ENCODE results near the gene ANKRD42. TPM values are rescaled to one million over a fixed set of nuclear protein-coding genes. Genes with fewer than 3 reads are reported as not detected.
A peak's percentile ranks its signal among the peaks of the same experiment; 100 is the strongest.

The ANKRD42 gene
- total RNA-seq, 1 experiment from 2014 or later = 5.4 TPM

DNA sequence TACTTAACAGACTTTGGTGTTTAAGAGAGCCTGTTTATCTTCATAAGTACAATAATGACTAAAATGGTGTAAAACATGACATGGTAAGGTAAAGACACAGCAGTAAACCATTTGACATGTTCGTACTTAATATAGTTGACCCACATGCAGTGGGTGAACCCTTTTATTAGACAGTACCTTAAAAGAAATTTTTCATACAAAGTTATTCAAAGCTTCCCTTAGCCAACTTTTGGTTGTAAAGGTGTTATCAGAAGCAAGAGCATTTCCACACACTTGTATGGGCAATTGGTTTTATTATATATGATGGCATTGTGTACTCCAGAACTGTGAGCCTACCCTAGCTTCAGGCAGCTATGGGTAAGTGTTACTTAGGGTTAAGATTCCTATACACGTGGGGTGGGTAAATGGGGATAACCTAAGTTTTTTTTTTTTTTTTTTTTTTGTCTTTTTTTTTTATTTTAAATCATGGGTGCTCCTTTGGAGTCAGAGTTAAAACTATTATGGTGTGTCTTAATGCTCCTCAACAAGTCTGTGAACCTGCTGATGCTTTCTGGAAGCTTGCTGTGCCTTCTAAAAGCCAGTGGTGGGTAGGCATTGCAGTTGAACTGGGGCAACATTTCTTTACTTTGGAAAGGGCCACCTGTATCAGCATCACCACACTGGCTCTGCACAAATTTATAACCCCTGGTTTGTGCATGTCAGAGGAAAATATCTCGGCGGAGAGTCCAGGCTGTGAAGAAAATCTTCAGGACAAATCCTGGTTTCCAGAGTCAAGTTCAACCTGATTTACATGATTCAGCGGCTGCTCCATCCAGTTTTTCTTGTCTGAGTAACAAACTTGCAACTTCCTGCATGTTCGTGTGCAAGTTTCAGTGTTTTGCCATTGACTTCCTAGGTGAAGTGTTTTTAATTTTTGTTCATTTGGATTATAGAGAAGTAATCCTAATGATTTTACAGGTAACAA, 33.3 kb upstream of the ANKRD42 start:
- H3K27ac ChIP-seq (ENCODE audit: low read depth, low read length) = no peak overlapping the region
- no peaks in the 10 kb centered on the region for H3K9me2 ChIP-seq (ENCODE audit: insufficient read depth)
- H3K79me2 ChIP-seq (ENCODE audit: insufficient read depth, low read length) = peaks cover 81% of the 10 kb centered on the region
- DNase-seq (ENCODE audit: low read depth, low spot score) (no peak), ATAC-seq (no peak)
- intact Hi-C loops (cut with micrococcal nuclease) = loop anchor here (5.0 kb wide), 1 partner anchor 32 kb away; the partner anchor contains the start of gene ANKRD42
- TF ChIP-seq, protein P1, sequence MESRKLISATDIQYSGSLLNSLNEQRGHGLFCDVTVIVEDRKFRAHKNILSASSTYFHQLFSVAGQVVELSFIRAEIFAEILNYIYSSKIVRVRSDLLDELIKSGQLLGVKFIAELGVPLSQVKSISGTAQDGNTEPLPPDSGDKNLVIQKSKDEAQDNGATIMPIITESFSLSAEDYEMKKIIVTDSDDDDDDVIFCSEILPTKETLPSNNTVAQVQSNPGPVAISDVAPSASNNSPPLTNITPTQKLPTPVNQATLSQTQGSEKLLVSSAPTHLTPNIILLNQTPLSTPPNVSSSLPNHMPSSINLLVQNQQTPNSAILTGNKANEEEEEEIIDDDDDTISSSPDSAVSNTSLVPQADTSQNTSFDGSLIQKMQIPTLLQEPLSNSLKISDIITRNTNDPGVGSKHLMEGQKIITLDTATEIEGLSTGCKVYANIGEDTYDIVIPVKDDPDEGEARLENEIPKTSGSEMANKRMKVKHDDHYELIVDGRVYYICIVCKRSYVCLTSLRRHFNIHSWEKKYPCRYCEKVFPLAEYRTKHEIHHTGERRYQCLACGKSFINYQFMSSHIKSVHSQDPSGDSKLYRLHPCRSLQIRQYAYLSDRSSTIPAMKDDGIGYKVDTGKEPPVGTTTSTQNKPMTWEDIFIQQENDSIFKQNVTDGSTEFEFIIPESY (IDR thresholded peaks at IDR 0.05; ENCODE audit: extremely low read depth, insufficient replicate concordance, low read length) = no peak
- TF ChIP-seq POLR2AphosphoS5 (IDR thresholded peaks at IDR 0.05; ENCODE audit: low read depth, low read length) (peak; percentile 17; the same call in 1 of the 2 replicates), JUND (IDR thresholded peaks at IDR 0.05) (0 out of 2 replicates have a peak, but pooled peaks have one; percentile 9)
- RAD21 ChIA-PET (ENCODE audit: low non-redundant PET in 1 of 2, low total read pairs in 2 of 2, uncharacterized antibody in 2 of 2, unreplicated experiment in 2 of 2) = no interaction called here
- H3K4me1 ChIP-seq (ENCODE audit: control insufficient read depth in 1 of 2, insufficient read depth in 2 of 2, low read length in 2 of 2) = peaks cover 5 to 26% of the 10 kb centered on the region in 2 experiments; a peak in 3 of 4 replicates
- peaks cover 19 to 25% of the 10 kb centered on the region in 2 experiments for H3K36me3 ChIP-seq (ENCODE audit: control insufficient read depth in 1 of 2, insufficient read depth in 2 of 2, low read length in 2 of 2)
- no peak overlapping the region for H3K9ac ChIP-seq (ENCODE audit: low read length)
- no peak overlapping the region for H2AFZ ChIP-seq (ENCODE audit: low read depth, low read length, poor library complexity, severe bottlenecking)
- peaks cover 27% of the 10 kb centered on the region; the same call in 1 of the 2 replicates for H4K20me1 ChIP-seq (ENCODE audit: insufficient read depth)
- no peaks in the 10 kb centered on the region for H3K27me3 ChIP-seq (ENCODE audit: insufficient read depth, low read length)
- no peaks in the 10 kb centered on the region for H3K9me3 ChIP-seq (ENCODE audit: control insufficient read depth in 1 of 2, insufficient read depth in 1 of 2, low read depth in 1 of 2, low read length in 2 of 2)
- BruUV-seq (replicated peaks) = no TSS peak
- peak overlapping the region; percentile 91; the same call in 1 of the 2 replicates for H3K4me2 ChIP-seq (ENCODE audit: low read length)
- CTCF ChIA-PET = no interaction called here
- no peak overlapping the region for H3K4me3 ChIP-seq (replicated peaks in 1 of 2; ENCODE audit: low read depth in 1 of 2, low read length in 2 of 2)
- POLR2A ChIA-PET = interaction anchor here (0.9 kb wide), 1 partner anchor 14 kb away, joined by 3 read pairs; no protein-coding TSS in a partner anchor

Measured in HCT116 (cell line).